Measurements from ENCODE around the gene MRPS11. TPM values are rescaled to one million over a fixed set of nuclear protein-coding genes. Genes with fewer than 3 reads are reported as not detected.

MRPS11 gene
- polyA plus RNA-seq, 2 of the 4 experiments (the other 2 are of a cell fraction), result 99.0 to 122 TPM

DNA sequence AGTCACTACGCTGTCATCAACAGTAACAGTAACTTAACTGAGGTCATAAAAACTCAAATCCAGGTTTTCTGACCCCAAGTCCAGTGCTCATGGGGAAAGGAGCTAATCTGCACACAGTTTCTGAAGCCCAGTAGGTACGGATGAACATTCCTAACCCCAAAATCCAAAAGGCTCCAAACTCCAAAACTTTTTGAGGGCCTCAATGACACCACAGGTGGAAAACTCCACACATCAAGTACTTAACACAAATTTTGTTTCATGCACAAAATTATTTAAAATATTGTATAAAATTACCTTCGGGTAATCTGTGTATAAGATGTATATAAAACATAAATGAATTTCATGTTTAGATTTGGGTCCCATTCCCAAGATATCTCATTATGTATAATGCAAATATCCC, 10.8 kb upstream of the MRPS11 start:
- CTCF ChIA-PET, result interaction anchor here (1.2 to 12.9 kb wide), 6 partner anchors 8 to 207 kb away, joined by 3 to 201 read pairs (median 19); partner anchors contain the start of gene NTRK3
- TF ChIP-seq JUN (IDR thresholded peaks at IDR 0.05) (no peak), NPAS2 (CRISPR knock-in tag; IDR thresholded peaks at IDR 0.05; ENCODE audit: borderline replicate concordance) (no peak), ZSCAN20 (CRISPR knock-in tag; IDR thresholded peaks at IDR 0.05) (no peak), ZC3H11A (IDR thresholded peaks at IDR 0.05) (no peak), CBX2 (IDR thresholded peaks at IDR 0.05; ENCODE audit: borderline replicate concordance, low read depth) (no peak), HEYL (CRISPR knock-in tag; IDR thresholded peaks at IDR 0.05) (no peak), POLR2A (IDR thresholded peaks at IDR 0.05; ENCODE audit: low read length) (no peak), RCOR1 (IDR thresholded peaks at IDR 0.05; ENCODE audit: low read depth, low read length) (no peak), MYC (IDR thresholded peaks at IDR 0.05; ENCODE audit: borderline replicate concordance, low read length) (no peak), TP53 (CRISPR knock-in tag; IDR thresholded peaks at IDR 0.05) (no peak)
- TF ChIP-seq, protein P1, sequence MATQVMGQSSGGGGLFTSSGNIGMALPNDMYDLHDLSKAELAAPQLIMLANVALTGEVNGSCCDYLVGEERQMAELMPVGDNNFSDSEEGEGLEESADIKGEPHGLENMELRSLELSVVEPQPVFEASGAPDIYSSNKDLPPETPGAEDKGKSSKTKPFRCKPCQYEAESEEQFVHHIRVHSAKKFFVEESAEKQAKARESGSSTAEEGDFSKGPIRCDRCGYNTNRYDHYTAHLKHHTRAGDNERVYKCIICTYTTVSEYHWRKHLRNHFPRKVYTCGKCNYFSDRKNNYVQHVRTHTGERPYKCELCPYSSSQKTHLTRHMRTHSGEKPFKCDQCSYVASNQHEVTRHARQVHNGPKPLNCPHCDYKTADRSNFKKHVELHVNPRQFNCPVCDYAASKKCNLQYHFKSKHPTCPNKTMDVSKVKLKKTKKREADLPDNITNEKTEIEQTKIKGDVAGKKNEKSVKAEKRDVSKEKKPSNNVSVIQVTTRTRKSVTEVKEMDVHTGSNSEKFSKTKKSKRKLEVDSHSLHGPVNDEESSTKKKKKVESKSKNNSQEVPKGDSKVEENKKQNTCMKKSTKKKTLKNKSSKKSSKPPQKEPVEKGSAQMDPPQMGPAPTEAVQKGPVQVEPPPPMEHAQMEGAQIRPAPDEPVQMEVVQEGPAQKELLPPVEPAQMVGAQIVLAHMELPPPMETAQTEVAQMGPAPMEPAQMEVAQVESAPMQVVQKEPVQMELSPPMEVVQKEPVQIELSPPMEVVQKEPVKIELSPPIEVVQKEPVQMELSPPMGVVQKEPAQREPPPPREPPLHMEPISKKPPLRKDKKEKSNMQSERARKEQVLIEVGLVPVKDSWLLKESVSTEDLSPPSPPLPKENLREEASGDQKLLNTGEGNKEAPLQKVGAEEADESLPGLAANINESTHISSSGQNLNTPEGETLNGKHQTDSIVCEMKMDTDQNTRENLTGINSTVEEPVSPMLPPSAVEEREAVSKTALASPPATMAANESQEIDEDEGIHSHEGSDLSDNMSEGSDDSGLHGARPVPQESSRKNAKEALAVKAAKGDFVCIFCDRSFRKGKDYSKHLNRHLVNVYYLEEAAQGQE (IDR thresholded peaks at IDR 0.05), result no peak
- TF ChIP-seq, protein P2, sequence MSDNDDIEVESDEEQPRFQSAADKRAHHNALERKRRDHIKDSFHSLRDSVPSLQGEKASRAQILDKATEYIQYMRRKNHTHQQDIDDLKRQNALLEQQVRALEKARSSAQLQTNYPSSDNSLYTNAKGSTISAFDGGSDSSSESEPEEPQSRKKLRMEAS (IDR thresholded peaks at IDR 0.05), result no peak

DNA sequence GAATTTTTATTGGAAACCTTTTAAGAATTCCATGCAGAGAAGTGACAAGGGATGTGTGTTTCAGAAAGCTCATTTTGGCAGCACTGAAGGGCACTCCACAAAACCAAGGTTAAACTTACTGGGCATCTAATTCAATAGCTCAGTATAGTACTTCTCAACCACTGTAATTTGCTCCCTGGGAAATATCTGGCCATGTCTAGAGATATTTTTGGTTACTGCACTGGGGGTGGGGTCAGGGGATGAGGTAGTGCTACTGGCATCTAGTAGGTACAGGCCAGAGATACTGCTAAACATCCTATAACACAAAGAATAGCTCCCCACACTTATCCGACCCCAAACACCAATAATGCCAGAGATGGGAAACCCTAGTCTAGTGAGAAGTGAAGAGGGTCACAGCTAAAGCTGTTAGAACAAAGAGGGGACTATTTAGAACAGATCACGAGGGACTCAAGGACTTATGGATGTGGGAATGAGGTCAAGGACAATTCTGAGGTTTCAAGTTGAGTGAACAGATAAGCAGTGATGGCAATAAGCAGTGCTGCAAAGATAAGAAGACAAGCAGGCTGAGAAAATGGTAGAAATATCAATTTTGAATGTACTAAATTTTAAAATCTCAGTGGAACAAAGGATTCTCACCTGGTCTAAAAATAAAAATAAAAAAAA, 3.5 kb upstream of the MRPS11 start:
- no peak overlapping the region for H3K4me3 ChIP-seq
- H3K4me1 ChIP-seq, result peaks cover 18% of the 10 kb centered on the region
- no peak overlapping the region for H3K4me2 ChIP-seq
- CTCF ChIA-PET, result interaction anchor here (0.8 to 3.6 kb wide), 8 partner anchors 9 to 219 kb away, joined by 3 to 32 read pairs (median 4); no protein-coding TSS in a partner anchor
- 69% methylated on average over 2 of the region's 2 CpGs for WGBS (ENCODE audit: missing lambda C conversion rate)
- H3K27ac ChIP-seq, result no peak overlapping the region
- DNase-seq (ENCODE audit: low read depth in 1 of 2, low spot score in 1 of 2) (no peak), ATAC-seq (no peak), FAIRE-seq (no peak)
- no peaks in the 10 kb centered on the region for H3K9me3 ChIP-seq
- POLR2A ChIA-PET, result no interaction called here
- TF ChIP-seq FOXS1 (CRISPR knock-in tag; IDR thresholded peaks at IDR 0.05) (no peak), FOSL2 (IDR thresholded peaks at IDR 0.05) (no peak), FOSL2 (CRISPR knock-in tag; IDR thresholded peaks at IDR 0.05) (no peak), PHF8 (IDR thresholded peaks at IDR 0.05; ENCODE audit: borderline replicate concordance, low read depth) (no peak), JUN (IDR thresholded peaks at IDR 0.05) (no peak), HOXB13 (CRISPR knock-in tag; IDR thresholded peaks at IDR 0.05; ENCODE audit: low read depth) (no peak), KDM1A (IDR thresholded peaks at IDR 0.05; ENCODE audit: low read depth) (no peak), RNF2 (IDR thresholded peaks at IDR 0.05; ENCODE audit: borderline replicate concordance, low read depth) (no peak), CHD2 (IDR thresholded peaks at IDR 0.05; ENCODE audit: low read length, partially characterized antibody) (no peak), POLR2A (IDR thresholded peaks at IDR 0.05; ENCODE audit: low read length) (no peak), ZSCAN20 (CRISPR knock-in tag; IDR thresholded peaks at IDR 0.05) (no peak)
- TF ChIP-seq, protein P3, sequence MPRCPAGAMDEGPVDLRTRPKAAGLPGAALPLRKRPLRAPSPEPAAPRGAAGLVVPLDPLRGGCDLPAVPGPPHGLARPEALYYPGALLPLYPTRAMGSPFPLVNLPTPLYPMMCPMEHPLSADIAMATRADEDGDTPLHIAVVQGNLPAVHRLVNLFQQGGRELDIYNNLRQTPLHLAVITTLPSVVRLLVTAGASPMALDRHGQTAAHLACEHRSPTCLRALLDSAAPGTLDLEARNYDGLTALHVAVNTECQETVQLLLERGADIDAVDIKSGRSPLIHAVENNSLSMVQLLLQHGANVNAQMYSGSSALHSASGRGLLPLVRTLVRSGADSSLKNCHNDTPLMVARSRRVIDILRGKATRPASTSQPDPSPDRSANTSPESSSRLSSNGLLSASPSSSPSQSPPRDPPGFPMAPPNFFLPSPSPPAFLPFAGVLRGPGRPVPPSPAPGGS (IDR thresholded peaks at IDR 0.05), result no peak
- TF ChIP-seq, protein P4, sequence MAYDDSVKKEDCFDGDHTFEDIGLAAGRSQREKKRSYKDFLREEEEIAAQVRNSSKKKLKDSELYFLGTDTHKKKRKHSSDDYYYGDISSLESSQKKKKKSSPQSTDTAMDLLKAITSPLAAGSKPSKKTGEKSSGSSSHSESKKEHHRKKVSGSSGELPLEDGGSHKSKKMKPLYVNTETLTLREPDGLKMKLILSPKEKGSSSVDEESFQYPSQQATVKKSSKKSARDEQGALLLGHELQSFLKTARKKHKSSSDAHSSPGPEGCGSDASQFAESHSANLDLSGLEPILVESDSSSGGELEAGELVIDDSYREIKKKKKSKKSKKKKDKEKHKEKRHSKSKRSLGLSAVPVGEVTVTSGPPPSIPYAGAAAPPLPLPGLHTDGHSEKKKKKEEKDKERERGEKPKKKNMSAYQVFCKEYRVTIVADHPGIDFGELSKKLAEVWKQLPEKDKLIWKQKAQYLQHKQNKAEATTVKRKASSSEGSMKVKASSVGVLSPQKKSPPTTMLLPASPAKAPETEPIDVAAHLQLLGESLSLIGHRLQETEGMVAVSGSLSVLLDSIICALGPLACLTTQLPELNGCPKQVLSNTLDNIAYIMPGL (CRISPR knock-in tag; IDR thresholded peaks at IDR 0.05; ENCODE audit: borderline replicate concordance), result no peak
- TF ChIP-seq, protein P5, sequence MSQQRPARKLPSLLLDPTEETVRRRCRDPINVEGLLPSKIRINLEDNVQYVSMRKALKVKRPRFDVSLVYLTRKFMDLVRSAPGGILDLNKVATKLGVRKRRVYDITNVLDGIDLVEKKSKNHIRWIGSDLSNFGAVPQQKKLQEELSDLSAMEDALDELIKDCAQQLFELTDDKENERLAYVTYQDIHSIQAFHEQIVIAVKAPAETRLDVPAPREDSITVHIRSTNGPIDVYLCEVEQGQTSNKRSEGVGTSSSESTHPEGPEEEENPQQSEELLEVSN (IDR thresholded peaks at IDR 0.05; ENCODE audit: borderline replicate concordance, low read depth), result no peak

More for the DNA sequence above, 10.8 kb upstream of the MRPS11 start:
- no peak for ATAC-seq
- Histone ChIP-seq H3K4me2 (no peak overlapping the region), H3K27ac (no peak overlapping the region), H3K9me3 (no peaks in the 10 kb centered on the region), H3K4me3 (no peak overlapping the region), H3K4me1 (peaks cover 10% of the 10 kb centered on the region)
- no peak for DNase-seq (ENCODE audit: low read depth in 1 of 2, low spot score in 1 of 2)
- FAIRE-seq, result peak; percentile 49
- 94% methylated on average over 3 of the region's 3 CpGs for WGBS (ENCODE audit: missing lambda C conversion rate)
- POLR2A ChIA-PET, result interaction anchor here (3.1 kb wide), 1 partner anchor 10 kb away, joined by 29 read pairs; the partner anchor contains the start of genes MRPL46 and MRPS11

All from A549 (cell line).